Osteoblast (primary cell): ENCODE results near the gene CAST. TPM values are rescaled to one million over a fixed set of nuclear protein-coding genes. Genes with fewer than 3 reads are reported as not detected.

Experiments
- DNase-seq: peaks from one replicate; pipeline ENCODE4 v3.0.0; 2011; ENCODE audit warnings: low spot score, mixed read lengths; ENCODE audit not compliant: insufficient read length; ENCODE audit errors: missing footprints
- H2AFZ ChIP-seq: 2 replicates; pipeline ENCODE4 v1.6.0; 2011; ENCODE audit warnings: mild to moderate bottlenecking, low read length
- H3K27ac ChIP-seq: 2 replicates; pipeline ENCODE4 v1.5.1; 2011; ENCODE audit warnings: mild to moderate bottlenecking, low read depth, low read length, moderate library complexity
- H3K27me3 ChIP-seq: 2 replicates; pipeline ENCODE4 v1.6.0; 2012; ENCODE audit warnings: mild to moderate bottlenecking, control low read depth, inconsistent platforms, low read length, moderate library complexity; ENCODE audit not compliant: insufficient read depth
- H3K36me3 ChIP-seq: 2 replicates; pipeline ENCODE4 v1.5.1; 2011; ENCODE audit warnings: mild to moderate bottlenecking, low read length, control low read depth, moderate library complexity; ENCODE audit not compliant: insufficient read depth
- H3K4me1 ChIP-seq: 2 replicates; pipeline ENCODE4 v1.5.1; 2011; ENCODE audit warnings: mild to moderate bottlenecking, low read length, control low read depth, moderate library complexity; ENCODE audit not compliant: insufficient read depth
- H3K4me2 ChIP-seq: 2 replicates; pipeline ENCODE4 v1.6.0; 2011; ENCODE audit warnings: mild to moderate bottlenecking, low read length; ENCODE audit not compliant: insufficient read depth
- H3K4me3 ChIP-seq: fragments of 200-600 bp; sonication (generic); 3 replicates; pipeline ENCODE4 v1.5.1; 2012; ENCODE audit warnings: mild to moderate bottlenecking, low read length, inconsistent platforms; ENCODE audit not compliant: insufficient read depth
- H3K79me2 ChIP-seq: 2 replicates; pipeline ENCODE4 v1.6.0; 2012; ENCODE audit warnings: mild to moderate bottlenecking, low read length, control low read depth, inconsistent platforms; ENCODE audit not compliant: insufficient read depth
- H3K9me3 ChIP-seq: 2 replicates; pipeline ENCODE4 v1.5.1; 2011; ENCODE audit warnings: low read depth, low read length, control low read depth
- H4K20me1 ChIP-seq: 2 replicates; pipeline ENCODE4 v1.6.0; 2012; ENCODE audit warnings: mild to moderate bottlenecking, low read length, control low read depth; ENCODE audit not compliant: insufficient read depth
- total RNA-seq: library from RNA; depleted of rRNA; stranded (reverse); fragments of >200 nt; gene quantifications from 2 replicates; pipeline ENCODE4 v1.2.3, GENCODE V29; 2012
- TF ChIP-seq, protein P1 (sequence below): IDR thresholded peaks from 2 replicates; pipeline ENCODE4 v1.5.1; 2011; ENCODE audit warnings: mild to moderate bottlenecking, low read depth, low read length, moderate library complexity; ENCODE audit errors: extremely low read depth

Gene CAST
- total RNA-seq, 1 donor = 278 TPM

DNA sequence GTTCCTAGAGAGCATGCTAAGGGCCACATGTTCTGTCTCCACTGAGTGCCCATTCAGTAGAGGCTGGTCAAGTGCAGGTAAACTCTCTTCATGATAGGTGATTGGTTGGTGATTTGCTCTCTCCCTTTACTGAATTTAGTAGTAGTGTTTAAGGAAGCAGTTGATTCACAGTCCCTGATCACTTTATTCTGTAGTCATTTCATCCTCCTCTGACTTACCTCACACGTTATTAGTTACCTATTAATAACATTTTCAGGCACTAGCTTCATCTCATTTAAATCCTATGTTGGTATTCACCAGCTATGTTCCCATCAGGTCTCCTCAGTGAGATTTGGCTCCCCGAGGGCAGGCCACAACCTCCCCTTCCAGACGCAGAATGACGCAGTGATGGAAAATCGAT, 93.7 kb downstream of the CAST start:
- Histone ChIP-seq H3K27ac (no peak overlapping the region), H4K20me1 (no peaks in the 10 kb centered on the region), H2AFZ (no peak overlapping the region), H3K4me2 (no peak overlapping the region), H3K36me3 (peaks cover 76% of the 10 kb centered on the region), H3K4me1 (no peaks in the 10 kb centered on the region), H3K9me3 (no peaks in the 10 kb centered on the region), H3K79me2 (no peaks in the 10 kb centered on the region), H3K27me3 (no peaks in the 10 kb centered on the region), H3K4me3 (no peak overlapping the region)
- TF ChIP-seq, protein P1, sequence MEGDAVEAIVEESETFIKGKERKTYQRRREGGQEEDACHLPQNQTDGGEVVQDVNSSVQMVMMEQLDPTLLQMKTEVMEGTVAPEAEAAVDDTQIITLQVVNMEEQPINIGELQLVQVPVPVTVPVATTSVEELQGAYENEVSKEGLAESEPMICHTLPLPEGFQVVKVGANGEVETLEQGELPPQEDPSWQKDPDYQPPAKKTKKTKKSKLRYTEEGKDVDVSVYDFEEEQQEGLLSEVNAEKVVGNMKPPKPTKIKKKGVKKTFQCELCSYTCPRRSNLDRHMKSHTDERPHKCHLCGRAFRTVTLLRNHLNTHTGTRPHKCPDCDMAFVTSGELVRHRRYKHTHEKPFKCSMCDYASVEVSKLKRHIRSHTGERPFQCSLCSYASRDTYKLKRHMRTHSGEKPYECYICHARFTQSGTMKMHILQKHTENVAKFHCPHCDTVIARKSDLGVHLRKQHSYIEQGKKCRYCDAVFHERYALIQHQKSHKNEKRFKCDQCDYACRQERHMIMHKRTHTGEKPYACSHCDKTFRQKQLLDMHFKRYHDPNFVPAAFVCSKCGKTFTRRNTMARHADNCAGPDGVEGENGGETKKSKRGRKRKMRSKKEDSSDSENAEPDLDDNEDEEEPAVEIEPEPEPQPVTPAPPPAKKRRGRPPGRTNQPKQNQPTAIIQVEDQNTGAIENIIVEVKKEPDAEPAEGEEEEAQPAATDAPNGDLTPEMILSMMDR = no peak
- no peak for DNase-seq

DNA sequence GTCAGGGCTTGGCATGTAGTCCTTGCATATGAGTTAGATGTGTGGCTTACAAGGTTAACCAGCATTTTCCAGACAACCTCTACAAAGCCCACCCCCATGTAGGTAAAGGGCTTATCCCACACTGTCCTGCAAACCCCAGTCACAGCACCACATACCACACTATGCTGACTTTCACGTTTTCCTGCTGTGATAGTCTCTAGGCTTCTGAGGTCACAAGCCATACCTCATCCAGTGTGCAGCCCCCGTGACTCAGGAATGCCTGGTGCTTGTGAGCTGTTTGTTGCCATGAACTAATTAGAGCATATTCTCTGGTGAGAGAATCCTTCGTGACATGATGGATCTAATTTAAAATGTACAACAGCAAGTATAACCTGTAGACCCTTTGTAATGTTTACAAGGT, 94.8 kb downstream of the CAST start:
- Histone ChIP-seq H3K36me3 (peaks cover 65% of the 10 kb centered on the region), H4K20me1 (no peaks in the 10 kb centered on the region), H3K4me3 (no peak overlapping the region), H3K9me3 (no peaks in the 10 kb centered on the region), H3K4me2 (no peak overlapping the region), H3K4me1 (no peaks in the 10 kb centered on the region), H2AFZ (no peak overlapping the region), H3K27ac (no peak overlapping the region), H3K27me3 (no peaks in the 10 kb centered on the region), H3K79me2 (no peaks in the 10 kb centered on the region)
- TF ChIP-seq, protein P1 = no peak
- DNase-seq = no peak

DNA sequence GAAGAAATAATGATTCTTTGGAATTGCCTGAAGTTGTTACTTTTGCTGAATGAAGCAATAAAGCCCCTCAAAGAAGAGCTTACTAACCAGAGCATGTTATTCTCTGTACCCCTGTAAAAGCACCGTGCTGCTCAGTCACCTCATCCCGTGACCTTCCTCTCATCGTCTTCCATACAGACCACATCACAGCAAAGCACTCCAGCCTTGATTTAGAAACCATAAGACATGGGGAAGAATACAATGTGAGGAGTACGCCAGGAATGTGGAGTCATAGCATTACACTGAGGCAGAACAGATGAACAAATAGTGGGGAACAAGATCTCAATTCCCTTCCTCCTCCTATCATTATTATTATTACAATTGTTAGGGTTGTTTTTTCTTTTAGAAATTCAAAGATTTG, 96.4 kb downstream of the CAST start:
- Histone ChIP-seq H3K27ac (peak overlapping the region; percentile 47), H3K36me3 (peaks cover 70% of the 10 kb centered on the region)
- peak; percentile 41 for DNase-seq

DNA sequence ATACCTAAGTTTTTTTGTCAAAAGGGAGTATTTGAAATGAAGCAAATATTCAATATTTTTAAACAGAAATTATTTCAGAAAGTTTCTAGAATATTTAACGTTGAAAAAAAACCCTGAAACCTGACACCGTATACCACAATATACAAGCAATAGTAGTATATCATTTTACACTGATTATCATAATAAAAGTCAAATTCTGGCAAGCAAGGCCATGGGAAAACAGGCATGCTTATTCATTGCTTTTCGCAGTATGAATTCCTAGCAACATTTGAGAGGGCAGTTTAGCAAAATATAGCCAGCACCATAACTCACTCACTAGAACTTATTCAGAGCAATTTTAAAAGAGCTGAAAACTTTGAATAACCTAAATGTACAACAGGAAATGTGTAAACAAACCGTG, 99.4 kb downstream of the CAST start:
- no peak overlapping the region for H3K4me2 ChIP-seq
- H3K4me1 ChIP-seq = no peaks in the 10 kb centered on the region
- H3K27me3 ChIP-seq = no peaks in the 10 kb centered on the region
- H3K79me2 ChIP-seq = no peaks in the 10 kb centered on the region
- H2AFZ ChIP-seq = no peak overlapping the region
- no peak overlapping the region for H3K27ac ChIP-seq
- H3K9me3 ChIP-seq = no peaks in the 10 kb centered on the region
- peaks cover 67% of the 10 kb centered on the region for H3K36me3 ChIP-seq
- no peaks in the 10 kb centered on the region for H4K20me1 ChIP-seq
- no peak overlapping the region for H3K4me3 ChIP-seq
- TF ChIP-seq, protein P1 = no peak
- DNase-seq = no peak

More for the DNA sequence above, 96.4 kb downstream of the CAST start:
- H2AFZ ChIP-seq = no peak overlapping the region
- no peaks in the 10 kb centered on the region for H3K79me2 ChIP-seq
- no peaks in the 10 kb centered on the region for H3K27me3 ChIP-seq
- TF ChIP-seq, protein P1 = no peak
- H4K20me1 ChIP-seq = no peaks in the 10 kb centered on the region
- H3K4me2 ChIP-seq = peak overlapping the region; percentile 13
- H3K4me1 ChIP-seq = no peaks in the 10 kb centered on the region
- H3K9me3 ChIP-seq = no peaks in the 10 kb centered on the region
- no peak overlapping the region for H3K4me3 ChIP-seq
